Measurements from ENCODE around the gene OOSP3.

DNA sequence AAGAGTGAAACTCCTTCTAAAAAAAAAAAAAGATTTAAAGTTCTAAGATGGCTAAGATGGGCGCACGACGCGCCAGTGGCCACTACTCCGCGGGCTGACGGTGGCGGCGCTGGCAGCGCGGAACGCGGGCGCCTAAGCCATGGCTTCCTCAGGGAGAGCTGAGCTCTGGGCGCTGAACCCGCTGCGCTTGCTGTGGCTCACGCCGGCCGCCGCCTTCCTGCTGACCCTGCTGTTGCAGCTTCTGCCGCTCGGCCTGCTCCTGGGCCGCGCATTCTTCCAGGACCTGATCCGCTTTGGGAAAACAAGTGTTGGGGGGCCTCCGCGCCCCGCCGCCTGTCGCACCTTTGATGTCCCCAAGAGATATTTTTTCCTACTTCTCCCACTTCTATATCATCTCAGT, 19.5 kb downstream of the OOSP3 start:
- TF ChIP-seq, protein P1, sequence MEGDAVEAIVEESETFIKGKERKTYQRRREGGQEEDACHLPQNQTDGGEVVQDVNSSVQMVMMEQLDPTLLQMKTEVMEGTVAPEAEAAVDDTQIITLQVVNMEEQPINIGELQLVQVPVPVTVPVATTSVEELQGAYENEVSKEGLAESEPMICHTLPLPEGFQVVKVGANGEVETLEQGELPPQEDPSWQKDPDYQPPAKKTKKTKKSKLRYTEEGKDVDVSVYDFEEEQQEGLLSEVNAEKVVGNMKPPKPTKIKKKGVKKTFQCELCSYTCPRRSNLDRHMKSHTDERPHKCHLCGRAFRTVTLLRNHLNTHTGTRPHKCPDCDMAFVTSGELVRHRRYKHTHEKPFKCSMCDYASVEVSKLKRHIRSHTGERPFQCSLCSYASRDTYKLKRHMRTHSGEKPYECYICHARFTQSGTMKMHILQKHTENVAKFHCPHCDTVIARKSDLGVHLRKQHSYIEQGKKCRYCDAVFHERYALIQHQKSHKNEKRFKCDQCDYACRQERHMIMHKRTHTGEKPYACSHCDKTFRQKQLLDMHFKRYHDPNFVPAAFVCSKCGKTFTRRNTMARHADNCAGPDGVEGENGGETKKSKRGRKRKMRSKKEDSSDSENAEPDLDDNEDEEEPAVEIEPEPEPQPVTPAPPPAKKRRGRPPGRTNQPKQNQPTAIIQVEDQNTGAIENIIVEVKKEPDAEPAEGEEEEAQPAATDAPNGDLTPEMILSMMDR (optimal IDR thresholded peaks at IDR 0.05 in 1 of 3, IDR thresholded peaks at IDR 0.05 in 1 of 3, conservative IDR thresholded peaks at IDR 0.05 in 1 of 3; ENCODE audit: extremely low read depth in 1 of 3, insufficient read depth in 2 of 3, low read length in 3 of 3): no peak
- TF ChIP-seq EZH2 (IDR thresholded peaks at IDR 0.05; ENCODE audit: low read length): no peak
